ENCODE measurements around the gene KLF6.

The KLF6 gene

DNA sequence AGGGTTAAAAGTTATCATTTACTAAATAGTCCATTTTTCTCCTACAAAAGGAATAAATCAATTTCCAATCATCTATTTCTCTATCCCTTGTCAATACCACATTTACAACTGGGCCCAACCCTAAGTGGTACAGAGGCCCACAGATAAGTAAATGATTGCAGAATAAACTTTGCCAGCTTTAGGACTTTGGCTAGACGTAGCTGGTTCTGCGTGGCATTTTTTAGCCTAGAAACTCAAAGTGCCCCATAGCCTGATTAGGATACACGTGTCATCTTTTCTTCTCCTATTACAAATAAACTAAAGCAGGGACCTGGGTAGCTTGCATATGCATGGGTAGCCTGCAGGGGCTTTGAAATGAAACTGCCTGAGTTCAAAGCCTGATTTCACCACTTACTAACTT, 56.4 kb downstream of the KLF6 start:
- no peak for DNase-seq
- no peak for TF ChIP-seq CTCF (IDR thresholded peaks at IDR 0.05; ENCODE audit: low read depth, low read length)
- Histone ChIP-seq H3K9me3 (ENCODE audit: severe bottlenecking) (no peaks in the 10 kb centered on the region), H3K4me3 (ENCODE audit: low read depth, low read length) (no peak overlapping the region), H3K27me3 (ENCODE audit: insufficient read depth, low read depth, severe bottlenecking) (no peaks in the 10 kb centered on the region), H3K36me3 (no peaks in the 10 kb centered on the region), H3K27ac (no peak overlapping the region)

DNA sequence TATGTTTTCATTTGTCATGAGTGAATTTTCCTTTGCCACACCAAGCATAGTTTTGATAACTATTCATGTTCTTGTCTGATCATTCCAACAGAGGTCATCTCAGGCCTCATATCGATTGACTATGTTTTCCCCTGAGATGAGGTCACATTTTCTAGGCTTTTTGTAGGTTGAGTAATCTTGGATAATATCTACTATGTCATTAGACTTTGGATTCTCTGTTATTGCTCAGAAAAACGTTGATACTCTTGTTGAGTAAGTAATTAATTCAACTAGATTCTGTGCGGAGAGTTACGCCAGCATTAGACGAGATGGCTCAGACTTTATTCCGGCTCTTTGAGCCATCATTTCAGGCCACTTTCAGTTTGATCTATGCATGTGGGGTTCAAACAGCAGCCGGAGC, 57.7 kb downstream of the KLF6 start:
- H3K4me3 ChIP-seq (ENCODE audit: low read depth, low read length) = no peak overlapping the region
- no peaks in the 10 kb centered on the region for H3K9me3 ChIP-seq (ENCODE audit: severe bottlenecking)

More for the DNA sequence above, 57.7 kb downstream of the KLF6 start:
- no peak overlapping the region for H3K27ac ChIP-seq
- no peaks in the 10 kb centered on the region for H3K36me3 ChIP-seq
- no peak for TF ChIP-seq CTCF (IDR thresholded peaks at IDR 0.05; ENCODE audit: low read depth, low read length)
- no peak for DNase-seq
- H3K27me3 ChIP-seq (ENCODE audit: insufficient read depth, low read depth, severe bottlenecking) = no peaks in the 10 kb centered on the region
